Esophagus squamous epithelium (tissue), 5 donors: ENCODE measurements around the gene RGS3. TPM values are rescaled to one million over a fixed set of nuclear protein-coding genes. Genes with fewer than 3 reads are reported as not detected.

ENCODE experiments used
- DNase-seq: peaks from one replicate; lab custom pipeline; 2025; lab: John Stamatoyannopoulos, UW
- H3K27ac ChIP-seq, 4 donors: fragments of 200-600 bp; sonication (generic); one replicate each; pipeline ENCODE4 v1.5.1; 2016 to 2019; ENCODE audit warnings: mild to moderate bottlenecking in 1 of 4
- H3K27me3 ChIP-seq, 4 donors: fragments of 200-600 bp; sonication (generic); 1 replicate in 3 of 4; 2 replicates in 1 of 4; pipeline versions ENCODE4 v1.5.1 to v1.6.0; 2017 to 2021; ENCODE audit warnings: antibody characterized with exemption in 1 of 4
- H3K36me3 ChIP-seq, 3 donors: fragments of 200-600 bp; sonication (generic); one replicate each; pipeline ENCODE4 v1.5.1; 2016 to 2019
- H3K4me1 ChIP-seq, 3 donors: fragments of 200-600 bp; sonication (generic); one replicate each; pipeline ENCODE4 v1.5.1; 2017 to 2019
- H3K4me3 ChIP-seq, 4 donors: fragments of 200-600 bp; sonication (generic); 1 replicate in 3 of 4; 2 replicates in 1 of 4; pipeline ENCODE4 v1.5.1; 2016 to 2019; ENCODE audit warnings: mild to moderate bottlenecking in 2 of 4, moderate library complexity in 1 of 4
- H3K9me3 ChIP-seq, 3 donors: fragments of 200-600 bp; sonication (generic); one replicate each; pipeline ENCODE4 v1.5.1; 2016 to 2019
- POLR2A ChIP-seq, 4 donors: fragments of 450-650 bp; IDR thresholded peaks; one replicate each; pipeline ENCODE4 v1.6.1; 2017; ENCODE audit warnings: antibody characterized with exemption in 4 of 4, mild to moderate bottlenecking in 4 of 4, moderate library complexity in 3 of 4
- WGBS, 2 donors: methylation state at CpG; one replicate each; pipeline ENCODE4 v1.1.5; 2018; 5-methylcytosine and 5-hydroxymethylcytosine counted together
- intact Hi-C: fragments of 100-400 bp; cut with DNase I; formaldehyde crosslinking; loops from one replicate; pipeline ENCODE4 v1.15.0; 2022
- total RNA-seq, 4 donors: library from RNA; depleted of rRNA; stranded (reverse); fragments of >200 nt; gene quantifications; one replicate each; pipeline ENCODE4 v1.1.0, GENCODE V29; 2016
- TF ChIP-seq, protein P1 (sequence below), 6 experiments: fragments of 450-650 bp in 4 of 6; fragments of 200-600 bp in 2 of 6; sonication (generic) in 2 of 6; IDR thresholded peaks; one replicate each; pipeline ENCODE4 v1.5.1; 2016 to 2019; ENCODE audit warnings: antibody characterized with exemption in 6 of 6, mild to moderate bottlenecking in 4 of 6, moderate library complexity in 4 of 6
- donor health status: DM: yes; HTN: yes; CAD: no.

Gene RGS3
- total RNA-seq, 4 donors from 2014 or later: 9.7 to 16.3 (median 12.7) TPM

DNA sequence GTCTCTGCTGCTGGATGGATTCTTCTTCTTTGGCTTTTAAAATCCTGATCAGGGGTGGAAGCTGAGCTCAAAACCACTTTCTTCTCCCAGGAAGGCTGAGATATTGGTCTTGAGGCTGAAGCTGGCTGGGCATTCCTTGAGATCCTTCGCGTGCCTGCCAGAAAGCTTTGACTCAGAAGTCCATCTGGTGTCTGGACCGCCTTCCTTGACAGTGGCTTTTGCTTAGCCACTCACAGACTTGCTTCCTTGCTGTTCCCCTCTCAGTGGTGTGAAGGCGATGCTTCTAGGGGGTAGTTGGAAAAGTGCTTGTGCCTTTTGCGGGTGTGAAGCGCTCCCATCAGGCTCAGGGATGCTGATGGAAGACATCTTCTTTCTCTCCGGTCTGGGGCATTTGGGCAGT lies 45.9 kb downstream of the RGS3 start:
- intact Hi-C loops: no loop called here
- no peak for DNase-seq
- Histone ChIP-seq H3K36me3 (peaks cover 0 to 7% (median 0%) of the 10 kb centered on the region in 3 donors), H3K4me1 (peaks cover 0 to 79% (median 12%) of the 10 kb centered on the region in 3 donors), H3K4me3 (no peak overlapping the region), H3K27me3 (no peaks in the 10 kb centered on the region), H3K27ac (no peak overlapping the region), H3K9me3 (no peaks in the 10 kb centered on the region)
- 90 to 94% methylated on average over 6 of the region's 7 CpGs for WGBS, 2 donors
- TF ChIP-seq, protein P1, sequence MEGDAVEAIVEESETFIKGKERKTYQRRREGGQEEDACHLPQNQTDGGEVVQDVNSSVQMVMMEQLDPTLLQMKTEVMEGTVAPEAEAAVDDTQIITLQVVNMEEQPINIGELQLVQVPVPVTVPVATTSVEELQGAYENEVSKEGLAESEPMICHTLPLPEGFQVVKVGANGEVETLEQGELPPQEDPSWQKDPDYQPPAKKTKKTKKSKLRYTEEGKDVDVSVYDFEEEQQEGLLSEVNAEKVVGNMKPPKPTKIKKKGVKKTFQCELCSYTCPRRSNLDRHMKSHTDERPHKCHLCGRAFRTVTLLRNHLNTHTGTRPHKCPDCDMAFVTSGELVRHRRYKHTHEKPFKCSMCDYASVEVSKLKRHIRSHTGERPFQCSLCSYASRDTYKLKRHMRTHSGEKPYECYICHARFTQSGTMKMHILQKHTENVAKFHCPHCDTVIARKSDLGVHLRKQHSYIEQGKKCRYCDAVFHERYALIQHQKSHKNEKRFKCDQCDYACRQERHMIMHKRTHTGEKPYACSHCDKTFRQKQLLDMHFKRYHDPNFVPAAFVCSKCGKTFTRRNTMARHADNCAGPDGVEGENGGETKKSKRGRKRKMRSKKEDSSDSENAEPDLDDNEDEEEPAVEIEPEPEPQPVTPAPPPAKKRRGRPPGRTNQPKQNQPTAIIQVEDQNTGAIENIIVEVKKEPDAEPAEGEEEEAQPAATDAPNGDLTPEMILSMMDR (IDR thresholded peaks at IDR 0.05): no peak
- TF ChIP-seq POLR2A (IDR thresholded peaks at IDR 0.05): no peak

DNA sequence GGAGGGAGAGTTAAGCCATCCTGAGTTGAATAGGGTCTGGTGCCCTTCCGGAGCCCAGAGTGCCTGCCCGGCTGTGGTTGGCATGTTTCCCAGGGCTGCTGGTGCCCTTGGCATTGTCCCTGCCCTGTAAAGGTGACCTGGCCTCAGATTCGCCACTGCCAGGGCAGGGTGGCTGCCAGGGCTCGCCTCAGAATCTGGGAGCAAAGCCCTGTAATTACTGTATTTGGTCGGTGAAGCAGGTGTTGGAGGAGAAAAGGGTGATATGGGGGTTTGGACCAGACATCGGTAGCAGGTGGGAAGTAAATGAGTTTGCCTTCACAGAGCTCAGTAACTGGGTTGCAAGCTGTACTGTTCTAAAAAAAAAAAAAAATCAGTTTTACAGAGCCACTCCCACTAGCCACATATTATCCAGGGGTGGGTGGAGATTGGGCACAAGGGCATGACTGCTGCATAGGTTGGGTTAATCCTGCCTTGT lies 47.6 kb downstream of the RGS3 start:
- TF ChIP-seq, protein P1 (IDR thresholded peaks at IDR 0.05): no peak
- no peak for TF ChIP-seq POLR2A (IDR thresholded peaks at IDR 0.05)
- WGBS, 2 donors: 62 to 80% methylated on average over 2 to 5 of the region's 6 CpGs
- H3K4me3 ChIP-seq: no peak overlapping the region
- intact Hi-C loops: no loop called here
- peaks cover 0 to 23% (median 0%) of the 10 kb centered on the region in 3 donors for H3K36me3 ChIP-seq
- no peaks in the 10 kb centered on the region for H3K27me3 ChIP-seq
- DNase-seq: no peak
- H3K27ac ChIP-seq: no peak overlapping the region
- no peaks in the 10 kb centered on the region for H3K9me3 ChIP-seq
- peaks cover 0 to 71% (median 12%) of the 10 kb centered on the region in 3 donors for H3K4me1 ChIP-seq

DNA sequence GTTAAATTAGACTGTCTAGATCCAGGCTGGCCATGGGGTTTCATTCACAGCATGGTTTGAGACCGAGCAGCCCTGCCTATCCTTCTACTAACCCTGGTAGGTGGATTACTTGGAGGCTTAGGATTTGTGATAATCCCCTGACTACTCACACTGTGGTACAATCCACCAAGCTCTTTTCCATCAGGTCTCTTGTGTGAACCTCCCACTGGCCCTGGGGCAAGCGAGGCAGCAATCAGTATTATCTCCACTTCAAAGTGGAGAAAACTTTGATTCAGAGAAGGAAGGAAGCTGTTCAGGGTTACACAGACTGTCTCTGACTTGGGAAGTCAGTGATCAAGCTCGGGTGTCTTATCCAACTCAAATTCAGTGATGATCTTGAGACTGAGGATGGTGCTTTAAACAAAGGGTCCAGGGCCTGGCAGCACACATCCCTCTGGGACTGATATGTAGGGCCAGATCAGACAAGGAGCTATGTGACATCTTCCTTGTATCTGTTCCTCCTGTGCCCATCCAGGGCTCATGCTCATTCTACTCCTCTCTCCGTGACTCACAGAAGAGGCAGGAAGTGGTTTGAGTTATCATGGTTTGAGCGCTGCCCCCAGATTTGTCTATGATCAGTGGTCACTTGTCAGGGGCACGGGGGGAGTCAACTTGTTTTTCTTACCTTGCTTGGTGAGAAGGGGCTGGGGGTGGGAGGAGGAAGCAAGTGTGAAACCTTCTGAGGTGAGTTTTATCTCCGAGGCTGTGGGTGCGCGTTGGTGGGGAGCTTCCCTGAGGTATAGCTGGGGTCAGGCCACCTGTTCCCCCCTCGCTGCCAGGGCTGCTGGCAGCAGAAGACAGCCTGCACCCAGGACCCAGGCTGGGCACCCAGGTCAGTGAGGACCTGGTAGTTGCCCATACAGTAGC lies 48.6 kb downstream of the RGS3 start:
- H3K9me3 ChIP-seq: no peaks in the 10 kb centered on the region
- TF ChIP-seq, protein P1 (IDR thresholded peaks at IDR 0.05): no peak
- TF ChIP-seq POLR2A (IDR thresholded peaks at IDR 0.05): no peak
- H3K4me1 ChIP-seq: peaks cover 0 to 71% (median 15%) of the 10 kb centered on the region in 3 donors
- intact Hi-C loops: no loop called here
- H3K36me3 ChIP-seq: peaks cover 0 to 31% (median 0%) of the 10 kb centered on the region in 3 donors
- no peaks in the 10 kb centered on the region for H3K27me3 ChIP-seq
- peak overlapping the region in 1 of 4 donors; percentile 33 for H3K27ac ChIP-seq
- no peak for DNase-seq
- H3K4me3 ChIP-seq: no peak overlapping the region
- WGBS, 2 donors: 63 to 72% methylated on average over 8 to 10 of the region's 10 CpGs

DNA sequence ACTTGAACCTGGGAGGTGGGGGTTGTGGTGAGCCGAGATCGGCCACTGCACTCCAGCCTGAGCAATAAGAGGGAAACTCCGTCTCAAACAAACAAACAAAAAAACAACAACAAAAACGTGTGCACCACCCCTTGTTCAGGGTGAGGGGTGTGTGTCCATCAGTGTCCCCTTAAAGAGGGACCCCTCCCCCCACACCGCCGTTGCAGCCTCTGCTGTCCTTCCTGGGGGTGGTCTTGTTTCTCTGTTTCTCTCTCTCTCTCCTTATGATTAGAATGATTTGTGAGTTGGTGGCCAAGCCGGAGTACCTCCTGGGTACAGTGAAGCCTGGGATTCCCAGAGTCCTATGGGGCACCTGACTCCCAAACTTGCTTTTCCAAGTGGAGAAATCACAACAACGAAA lies 49.6 kb downstream of the RGS3 start:
- TF ChIP-seq POLR2A (IDR thresholded peaks at IDR 0.05): no peak
- TF ChIP-seq, protein P1 (IDR thresholded peaks at IDR 0.05): no peak
- no peak for DNase-seq
- 80 to 86% methylated on average over 8 of the region's 8 CpGs for WGBS, 2 donors
- peaks cover 0 to 35% (median 0%) of the 10 kb centered on the region in 3 donors for H3K36me3 ChIP-seq
- intact Hi-C loops: no loop called here
- H3K4me1 ChIP-seq: peaks cover 0 to 63% (median 12%) of the 10 kb centered on the region in 3 donors
- H3K27ac ChIP-seq: no peak overlapping the region
- no peak overlapping the region for H3K4me3 ChIP-seq
- H3K9me3 ChIP-seq: no peaks in the 10 kb centered on the region
- H3K27me3 ChIP-seq: no peaks in the 10 kb centered on the region

DNA sequence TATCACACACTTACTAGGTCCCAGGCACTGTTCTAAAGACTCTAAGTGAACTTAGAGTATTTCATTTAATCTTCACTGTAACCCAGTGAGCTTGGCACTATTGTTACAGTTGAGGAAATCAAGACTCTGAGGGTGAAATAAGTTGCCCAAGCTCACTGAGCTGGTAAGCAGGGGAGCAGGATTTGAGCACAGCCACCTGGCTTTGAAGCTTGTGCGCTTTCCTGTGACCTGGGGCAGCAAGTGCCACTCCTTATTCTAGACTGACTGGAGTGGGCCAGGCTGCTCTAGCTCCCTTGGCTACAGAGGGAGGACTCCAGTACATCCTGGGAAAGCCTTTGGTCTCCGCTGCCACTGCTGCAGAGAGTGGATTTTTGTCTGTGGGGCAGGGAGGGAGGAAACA lies 50.0 kb downstream of the RGS3 start:
- intact Hi-C loops: no loop called here
- no peak overlapping the region for H3K27ac ChIP-seq
- H3K4me1 ChIP-seq: peaks cover 0 to 58% (median 8%) of the 10 kb centered on the region in 3 donors
- no peak for DNase-seq
- H3K36me3 ChIP-seq: peaks cover 0 to 38% (median 0%) of the 10 kb centered on the region in 3 donors
- WGBS, 2 donors: 83% methylated on average over 1 of the region's 2 CpGs; no CpG with 5 or more reads in 1 of the 2 donors
- no peaks in the 10 kb centered on the region for H3K27me3 ChIP-seq
- no peak overlapping the region for H3K4me3 ChIP-seq
- H3K9me3 ChIP-seq: no peaks in the 10 kb centered on the region
- no peak for TF ChIP-seq POLR2A (IDR thresholded peaks at IDR 0.05)
- TF ChIP-seq, protein P1 (IDR thresholded peaks at IDR 0.05): no peak
